Psoas muscle (tissue), 8 donors: ENCODE results near the gene ADCY4. TPM values are rescaled to one million over a fixed set of nuclear protein-coding genes. Genes with fewer than 3 reads are reported as not detected.

Experiments used
- ATAC-seq, 4 donors: fragments of 200-7000 bp; cut with Tn5 transposase; one replicate each; pipeline ENCODE4 v1.9.1; 2020; ENCODE audit warnings: moderate library complexity in 3 of 4, mild to moderate bottlenecking in 2 of 4
- DNase-seq, 2 donors: peaks; one replicate each; pipeline ENCODE4 v3.0.0-alpha.2; 2020
- H3K27ac ChIP-seq: fragments of 200-600 bp; one replicate; pipeline ENCODE4 v1.8.0; 2022
- H3K27me3 ChIP-seq, 3 donors: fragments of 200-600 bp in 1 of 3; one replicate each; pipeline versions ENCODE4 v1.6.1 to v1.8.0; 2013 to 2022; ENCODE audit warnings: low read length in 2 of 3, mild to moderate bottlenecking in 2 of 3, moderate library complexity in 1 of 3; ENCODE audit not compliant: insufficient read depth in 3 of 3
- H3K36me3 ChIP-seq, 2 donors: fragments of 200-600 bp in 1 of 2; one replicate each; pipeline versions ENCODE4 v1.6.1 to v1.8.0; 2013 to 2022; ENCODE audit warnings: low read depth in 1 of 2, mild to moderate bottlenecking in 1 of 2, moderate library complexity in 1 of 2; ENCODE audit not compliant: insufficient read depth in 1 of 2
- H3K4me1 ChIP-seq: fragments of 200-600 bp; one replicate; pipeline ENCODE4 v1.8.0; 2022
- H3K4me3 ChIP-seq: fragments of 200-600 bp; one replicate; pipeline ENCODE4 v1.8.0; 2022; ENCODE audit warnings: mild to moderate bottlenecking
- H3K9me3 ChIP-seq: fragments of 200-600 bp; one replicate; pipeline ENCODE4 v1.8.0; 2022
- WGBS, 3 donors: extraction: QIAGEN DNeasy Blood & Tissue Kit; methylation state at CpG; one replicate each; pipeline versions ENCODE4 v1.1.6 to v1.1.7; 2013; 5-methylcytosine and 5-hydroxymethylcytosine counted together
- intact Hi-C, 2 donors: fragments of 100-400 bp; cut with DNase I; formaldehyde crosslinking; loops; one replicate each; pipeline versions ENCODE4 v1.11.0 to v1.14.2; 2022
- polyA plus RNA-seq, 3 donors: library from polyadenylated mRNA; stranded (reverse); fragments of 200-250 nt; gene quantifications; one replicate each; pipeline ENCODE4 v1.2.3, GENCODE V29; 2013
- total RNA-seq, 4 donors: library from RNA; stranded (reverse); fragmentation: NEBNext Ultra II Directional in 2 of 4; extraction: Animal tissue kit (Norgen Biotek cat#: 25700) in 2 of 4; gene quantifications; one replicate each; pipeline versions ENCODE4 v1.2.1 to v1.2.4, GENCODE V29; 2021 to 2023
- TF ChIP-seq, protein P1 (sequence below): fragments of 200-600 bp; IDR thresholded peaks from one replicate; pipeline ENCODE4 v1.8.0; 2022; ENCODE audit warnings: antibody characterized with exemption
- donor health status: healthy with polysubstance abuse.
- donor health status: DM: no; HTN: no; CAD: no; lungs with moderate emphysema.
- donor health status: Bipolar disorder and iron deficiency.
- donor health status: healthy.
- donor health status: DM: yes; HTN: yes; CAD: no.
- donor health status: DM: no; HTN: no; CAD: no.
- donor health status: DM: no; HTN: no; CAD: no.
- donor health status: DM: yes; HTN: yes; CAD: no.

ADCY4 gene
- total and polyA plus RNA-seq, 7 donors = 7.0 to 13.9 (median 10.4) TPM

DNA sequence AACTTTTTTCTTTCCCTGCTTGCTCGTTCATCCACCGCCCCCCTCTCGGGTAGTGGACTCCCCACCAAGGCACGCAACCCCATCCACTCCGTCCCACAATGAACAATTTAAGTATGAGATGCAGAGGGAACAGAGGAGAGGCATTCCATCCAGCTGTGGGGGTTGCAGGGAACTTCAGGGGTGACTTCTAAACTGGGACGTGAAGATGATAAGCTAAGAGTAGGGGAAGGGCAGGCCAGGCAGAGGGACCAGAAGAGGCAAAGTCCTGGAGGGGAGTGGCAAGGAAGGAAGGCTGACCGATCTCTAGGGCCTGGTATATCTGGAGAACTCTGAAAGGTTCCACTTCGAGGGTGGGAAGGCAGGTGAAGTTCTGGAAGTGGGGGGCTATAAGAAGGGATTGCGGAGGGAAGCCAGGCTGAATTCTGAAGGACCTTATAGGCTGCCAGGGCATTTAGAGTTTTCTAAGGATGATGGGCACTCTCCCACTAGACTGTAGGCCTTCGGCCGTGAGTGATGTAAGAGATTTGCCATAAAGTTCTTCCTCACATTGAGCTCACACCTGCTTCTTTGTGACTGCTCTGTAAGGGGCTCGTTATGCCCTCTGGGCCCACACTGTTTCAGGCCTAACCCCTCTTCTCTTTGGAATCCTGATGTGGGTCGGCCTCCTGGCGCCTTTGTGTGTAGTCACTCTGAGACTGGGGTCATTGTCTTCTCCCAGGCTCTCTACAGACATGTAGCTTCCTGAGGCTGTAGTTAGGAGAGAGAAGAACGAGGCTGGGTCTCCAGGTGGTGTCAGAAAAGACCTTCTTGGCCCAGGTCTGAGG, 45.2 kb upstream of the ADCY4 start:
- intact Hi-C loops = no loop called here
- no peaks in the 10 kb centered on the region for H3K4me1 ChIP-seq
- no peaks in the 10 kb centered on the region for H3K36me3 ChIP-seq
- ATAC-seq = no peak
- DNase-seq = no peak
- no peak overlapping the region for H3K4me3 ChIP-seq
- 73 to 75% (median 73%) methylated on average over 15 of the region's 15 CpGs for WGBS, 3 donors
- H3K27me3 ChIP-seq = peaks cover 0 to 8% (median 0%) of the 10 kb centered on the region in 3 donors
- H3K27ac ChIP-seq = no peak overlapping the region
- TF ChIP-seq, protein P1, sequence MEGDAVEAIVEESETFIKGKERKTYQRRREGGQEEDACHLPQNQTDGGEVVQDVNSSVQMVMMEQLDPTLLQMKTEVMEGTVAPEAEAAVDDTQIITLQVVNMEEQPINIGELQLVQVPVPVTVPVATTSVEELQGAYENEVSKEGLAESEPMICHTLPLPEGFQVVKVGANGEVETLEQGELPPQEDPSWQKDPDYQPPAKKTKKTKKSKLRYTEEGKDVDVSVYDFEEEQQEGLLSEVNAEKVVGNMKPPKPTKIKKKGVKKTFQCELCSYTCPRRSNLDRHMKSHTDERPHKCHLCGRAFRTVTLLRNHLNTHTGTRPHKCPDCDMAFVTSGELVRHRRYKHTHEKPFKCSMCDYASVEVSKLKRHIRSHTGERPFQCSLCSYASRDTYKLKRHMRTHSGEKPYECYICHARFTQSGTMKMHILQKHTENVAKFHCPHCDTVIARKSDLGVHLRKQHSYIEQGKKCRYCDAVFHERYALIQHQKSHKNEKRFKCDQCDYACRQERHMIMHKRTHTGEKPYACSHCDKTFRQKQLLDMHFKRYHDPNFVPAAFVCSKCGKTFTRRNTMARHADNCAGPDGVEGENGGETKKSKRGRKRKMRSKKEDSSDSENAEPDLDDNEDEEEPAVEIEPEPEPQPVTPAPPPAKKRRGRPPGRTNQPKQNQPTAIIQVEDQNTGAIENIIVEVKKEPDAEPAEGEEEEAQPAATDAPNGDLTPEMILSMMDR = no peak
- no peaks in the 10 kb centered on the region for H3K9me3 ChIP-seq

DNA sequence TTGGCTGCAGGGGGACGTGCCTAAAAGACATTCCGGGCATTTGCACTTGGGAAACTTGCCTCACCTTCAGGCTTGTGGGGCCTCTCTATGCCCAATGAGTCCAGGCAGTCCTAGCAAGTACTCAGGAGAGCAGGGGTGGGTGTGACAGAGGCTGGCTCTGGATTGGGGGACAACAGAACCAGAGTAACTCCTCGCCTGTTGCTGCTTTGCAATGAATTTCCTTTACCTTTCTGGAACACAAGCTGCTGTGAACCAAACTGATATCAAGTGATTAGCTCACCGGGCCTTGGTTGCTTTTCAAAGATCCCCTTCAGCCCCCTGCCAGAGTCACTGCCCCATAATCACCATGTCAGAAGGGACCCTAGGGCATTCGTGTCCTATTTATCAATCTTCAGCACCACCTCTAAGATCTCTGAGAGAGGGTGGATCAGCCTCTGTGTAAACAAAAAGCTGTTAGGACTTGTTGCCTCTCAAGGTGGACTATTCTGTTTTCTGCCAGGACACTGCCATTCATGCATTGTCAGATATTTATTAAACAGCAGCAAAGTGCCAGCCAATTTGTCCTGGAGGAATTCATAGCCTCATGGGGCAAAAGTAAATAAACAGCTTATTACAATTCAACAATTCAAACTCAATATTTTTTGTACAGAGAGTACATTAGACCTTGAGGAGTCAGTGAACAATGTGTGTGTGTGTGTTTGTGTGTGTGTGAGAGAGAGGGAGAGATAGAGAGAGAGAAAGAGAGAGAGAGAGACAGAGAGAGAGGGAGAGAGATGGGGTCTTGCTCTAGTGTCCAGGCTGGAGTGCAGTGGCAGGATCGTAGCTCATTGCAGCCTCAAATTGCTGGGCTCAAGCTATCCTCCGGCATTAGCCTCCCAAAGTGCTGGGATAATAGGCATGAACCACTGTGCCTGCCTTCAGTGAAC, 44.4 kb upstream of the ADCY4 start:
- DNase-seq (no peak), ATAC-seq (no peak)
- Histone ChIP-seq H3K27me3 (peaks cover 0 to 5% (median 0%) of the 10 kb centered on the region in 3 donors), H3K4me1 (no peaks in the 10 kb centered on the region), H3K4me3 (no peak overlapping the region), H3K36me3 (no peaks in the 10 kb centered on the region), H3K9me3 (no peaks in the 10 kb centered on the region), H3K27ac (no peak overlapping the region)
- intact Hi-C loops = no loop called here
- 76 to 77% (median 76%) methylated on average over 7 of the region's 7 CpGs for whole genome bisulfite sequencing, 3 donors
- TF ChIP-seq, protein P1 = no peak

DNA sequence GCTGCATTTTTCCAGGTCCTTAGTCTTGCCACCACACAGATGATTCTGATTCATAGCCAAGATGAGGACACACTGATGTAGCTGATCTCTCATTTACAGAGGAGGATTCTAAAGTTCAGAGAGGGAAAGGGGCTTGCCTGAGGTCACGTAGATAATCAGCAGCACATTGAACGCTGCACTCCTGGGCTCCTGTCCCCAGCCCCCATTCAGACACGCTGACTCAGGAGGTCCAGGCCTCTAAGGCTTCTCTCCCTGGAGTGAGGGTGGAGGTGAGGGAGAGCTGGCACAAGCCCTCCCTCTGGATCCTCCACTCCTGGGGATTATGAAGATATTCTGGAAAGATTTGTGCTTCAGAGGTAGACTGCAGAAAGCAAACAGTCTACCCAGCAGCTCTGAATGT, 43.5 kb upstream of the ADCY4 start:
- Histone ChIP-seq H3K4me1 (no peaks in the 10 kb centered on the region), H3K36me3 (no peaks in the 10 kb centered on the region)
- 76 to 89% (median 78%) methylated on average over 3 of the region's 3 CpGs for WGBS, 3 donors

DNA sequence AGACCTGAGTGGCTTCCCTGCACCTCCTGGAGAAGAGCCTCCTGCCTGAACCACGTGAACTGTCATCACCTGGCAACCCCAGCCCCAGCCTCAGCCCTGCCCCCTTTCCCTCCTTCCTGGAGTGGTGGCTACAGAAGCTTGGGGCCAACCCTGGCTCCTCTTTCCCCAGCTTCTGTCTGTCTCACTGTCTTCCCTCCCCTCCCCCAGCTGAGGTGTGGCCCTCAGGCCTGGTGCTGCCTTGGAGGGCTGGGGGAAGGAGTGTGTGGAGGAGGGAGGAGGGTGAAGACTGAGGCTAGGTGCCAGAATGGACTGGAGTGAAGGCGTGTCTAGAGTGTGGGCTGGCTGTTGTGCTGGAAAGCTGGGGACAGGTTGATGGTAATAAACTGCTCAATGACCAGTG, 42.8 kb upstream of the ADCY4 start:
- Histone ChIP-seq H3K36me3 (no peaks in the 10 kb centered on the region), H3K4me3 (no peak overlapping the region), H3K27me3 (no peaks in the 10 kb centered on the region), H3K9me3 (no peaks in the 10 kb centered on the region), H3K4me1 (no peaks in the 10 kb centered on the region), H3K27ac (no peak overlapping the region)
- no peak for DNase-seq
- intact Hi-C loops = no loop called here
- TF ChIP-seq, protein P1 = no peak
- WGBS, 3 donors = 77 to 87% (median 80%) methylated on average over 2 of the region's 2 CpGs
- no peak for ATAC-seq

More for the DNA sequence above, 43.5 kb upstream of the ADCY4 start:
- no peak for DNase-seq
- ATAC-seq = no peak
- no peak overlapping the region for H3K27ac ChIP-seq
- H3K4me3 ChIP-seq = no peak overlapping the region
- H3K9me3 ChIP-seq = no peaks in the 10 kb centered on the region
- intact Hi-C loops = no loop called here
- TF ChIP-seq, protein P1 = no peak
- no peaks in the 10 kb centered on the region for H3K27me3 ChIP-seq
